Duodenal mucosa (tissue), 2 donors: Measurements from ENCODE around the gene CLEC14A.

Experiments used
- H3K27ac ChIP-seq: one replicate; pipeline ENCODE4 v1.7.0; 2013; ENCODE audit warnings: low read depth, low read length
- H3K27me3 ChIP-seq, 2 donors: one replicate each; pipeline ENCODE4 v1.7.0; 2013; ENCODE audit warnings: low read length in 2 of 2, control low read depth in 1 of 2; ENCODE audit not compliant: insufficient read depth in 2 of 2, control insufficient read depth in 1 of 2
- H3K36me3 ChIP-seq, 2 donors: one replicate each; pipeline ENCODE4 v1.7.0; 2013; ENCODE audit warnings: low read length in 2 of 2, control low read depth in 1 of 2; ENCODE audit not compliant: insufficient read depth in 2 of 2, control insufficient read depth in 1 of 2
- H3K4me1 ChIP-seq, 2 donors: one replicate each; pipeline ENCODE4 v1.7.0; 2013; ENCODE audit warnings: low read length in 2 of 2, control low read depth in 1 of 2; ENCODE audit not compliant: insufficient read depth in 2 of 2, control insufficient read depth in 1 of 2
- H3K4me3 ChIP-seq, 2 donors: one replicate each; pipeline ENCODE4 v1.7.0; 2013; ENCODE audit warnings: low read length in 2 of 2, low read depth in 1 of 2
- H3K9ac ChIP-seq, 2 donors: one replicate each; pipeline ENCODE4 v1.7.0; 2013; ENCODE audit warnings: low read length in 2 of 2, low read depth in 1 of 2
- H3K9me3 ChIP-seq, 2 donors: one replicate each; pipeline ENCODE4 v1.7.0; 2013; ENCODE audit warnings: low read length in 2 of 2, control low read depth in 1 of 2; ENCODE audit not compliant: control insufficient read depth in 1 of 2

The CLEC14A gene

GRCh38 chr14:38252066-38252710, 3.7 kb downstream of the CLEC14A start:
- no peaks in the 10 kb centered on the region for H3K9me3 ChIP-seq
- H3K4me3 ChIP-seq = peak overlapping the region in 1 of 2 donors; percentile 3
- no peak overlapping the region for H3K9ac ChIP-seq
- H3K27ac ChIP-seq = no peak overlapping the region
- peaks cover 11 to 19% of the 10 kb centered on the region in 2 donors for H3K27me3 ChIP-seq
- H3K4me1 ChIP-seq = no peaks in the 10 kb centered on the region
- H3K36me3 ChIP-seq = no peaks in the 10 kb centered on the region

- Histone ChIP-seq H3K27me3 (peaks cover 9 to 11% of the 10 kb centered on the region in 2 donors), H3K36me3 (no peaks in the 10 kb centered on the region), H3K9ac (no peak overlapping the region), H3K4me3 (no peak overlapping the region), H3K27ac (no peak overlapping the region), H3K9me3 (no peaks in the 10 kb centered on the region), H3K4me1 (no peaks in the 10 kb centered on the region)
These were observed 5.6 kb downstream of the CLEC14A start for GRCh38 chr14:38250331-38250730.

GRCh38 chr14:38248321-38249028, 7.4 kb downstream of the CLEC14A start:
- no peaks in the 10 kb centered on the region for H3K36me3 ChIP-seq
- no peak overlapping the region for H3K4me3 ChIP-seq
- no peaks in the 10 kb centered on the region for H3K27me3 ChIP-seq
- no peaks in the 10 kb centered on the region for H3K9me3 ChIP-seq
- no peaks in the 10 kb centered on the region for H3K4me1 ChIP-seq
- H3K9ac ChIP-seq = no peak overlapping the region
- no peak overlapping the region for H3K27ac ChIP-seq

GRCh38 chr14:38243696-38244240, 12.1 kb downstream of the CLEC14A start:
- Histone ChIP-seq H3K4me1 (no peaks in the 10 kb centered on the region), H3K36me3 (no peaks in the 10 kb centered on the region), H3K27ac (no peak overlapping the region), H3K4me3 (no peak overlapping the region), H3K9ac (no peak overlapping the region), H3K27me3 (no peaks in the 10 kb centered on the region), H3K9me3 (no peaks in the 10 kb centered on the region)

GRCh38 chr14:38238878-38239277, 17.0 kb downstream of the CLEC14A start:
- Histone ChIP-seq H3K36me3 (no peaks in the 10 kb centered on the region), H3K4me3 (no peak overlapping the region), H3K27me3 (no peaks in the 10 kb centered on the region), H3K27ac (no peak overlapping the region), H3K4me1 (no peaks in the 10 kb centered on the region), H3K9me3 (no peaks in the 10 kb centered on the region), H3K9ac (no peak overlapping the region)

- no peaks in the 10 kb centered on the region for H3K9me3 ChIP-seq
These were observed 17.6 kb downstream of the CLEC14A start for GRCh38 chr14:38238332-38238731.

GRCh38 chr14:38233218-38233617, 22.7 kb downstream of the CLEC14A start:
- Histone ChIP-seq H3K9ac (no peak overlapping the region), H3K27ac (no peak overlapping the region), H3K36me3 (no peaks in the 10 kb centered on the region), H3K27me3 (no peaks in the 10 kb centered on the region), H3K4me1 (no peaks in the 10 kb centered on the region), H3K4me3 (no peak overlapping the region), H3K9me3 (no peaks in the 10 kb centered on the region)

More at GRCh38 chr14:38238332-38238731, 17.6 kb downstream of the CLEC14A start:
- Histone ChIP-seq H3K27ac (no peak overlapping the region), H3K9ac (no peak overlapping the region), H3K27me3 (no peaks in the 10 kb centered on the region), H3K4me3 (no peak overlapping the region), H3K4me1 (no peaks in the 10 kb centered on the region), H3K36me3 (no peaks in the 10 kb centered on the region)

GRCh38 chr14:38226366-38226765, 29.5 kb downstream of the CLEC14A start:
- Histone ChIP-seq H3K27ac (no peak overlapping the region), H3K27me3 (no peaks in the 10 kb centered on the region), H3K9ac (no peak overlapping the region), H3K9me3 (no peaks in the 10 kb centered on the region), H3K4me1 (no peaks in the 10 kb centered on the region), H3K4me3 (no peak overlapping the region), H3K36me3 (no peaks in the 10 kb centered on the region)

GRCh38 chr14:38225946-38226345, 29.9 kb downstream of the CLEC14A start:
- H3K4me1 ChIP-seq = no peaks in the 10 kb centered on the region
- H3K36me3 ChIP-seq = no peaks in the 10 kb centered on the region
- H3K9me3 ChIP-seq = no peaks in the 10 kb centered on the region
- no peak overlapping the region for H3K4me3 ChIP-seq
- H3K27me3 ChIP-seq = no peaks in the 10 kb centered on the region
- H3K27ac ChIP-seq = no peak overlapping the region
- H3K9ac ChIP-seq = no peak overlapping the region

- Histone ChIP-seq H3K4me1 (no peaks in the 10 kb centered on the region), H3K36me3 (no peaks in the 10 kb centered on the region), H3K9ac (no peak overlapping the region), H3K4me3 (no peak overlapping the region), H3K9me3 (no peaks in the 10 kb centered on the region), H3K27me3 (no peaks in the 10 kb centered on the region), H3K27ac (no peak overlapping the region)
These were observed 31.6 kb downstream of the CLEC14A start for GRCh38 chr14:38224338-38224737.
